AG04450 (cell line): ENCODE results near the gene APBB2. TPM values are rescaled to one million over a fixed set of nuclear protein-coding genes. Genes with fewer than 3 reads are reported as not detected.
A peak's percentile ranks its signal among the peaks of the same experiment; 100 is the strongest.
"Not testable (repeated sequence)": the region's sequence is repeated elsewhere in the genome, so short reads cannot be mapped to it uniquely, and the experiment has no call there.

Experiments used
- CTCF ChIA-PET: fragments of 300-600, 350-600 bp; formaldehyde crosslinking; extraction: SDS; loops from one replicate; lab custom pipeline; 2022; ENCODE audit warnings: antibody characterized with exemption, inconsistent platforms; lab: Charles Lee
- POLR2A ChIA-PET: fragments of 350-600 bp; formaldehyde crosslinking; extraction: SDS; loops from one replicate; lab custom pipeline; 2021; ENCODE audit warnings: antibody characterized with exemption, inconsistent platforms; lab: Yijun Ruan, JAX
- DNase-seq: peaks from one replicate; pipeline ENCODE4 v3.0.0-alpha.2; 2011; ENCODE audit warnings: low read depth, low spot score
- H3K27ac ChIP-seq: one replicate; pipeline ENCODE4 v1.5.1; 2012; ENCODE audit warnings: low read depth, low read length, control low read depth
- H3K27me3 ChIP-seq: one replicate; pipeline ENCODE4 v1.6.0; 2012; ENCODE audit warnings: low read length; ENCODE audit not compliant: control insufficient read depth, insufficient read depth
- H3K4me3 ChIP-seq: 2 replicates; pipeline ENCODE4 v1.5.1; 2011; ENCODE audit warnings: mild to moderate bottlenecking, low read depth, low read length, control low read depth
- H3K9me3 ChIP-seq: 2 replicates; pipeline ENCODE4 v1.5.1; 2012; ENCODE audit warnings: low read length; ENCODE audit not compliant: control insufficient read depth, insufficient read depth
- polyA plus RNA-seq: library from polyadenylated mRNA; depleted of rRNA; stranded (reverse); fragments of >200 nt; gene quantifications from 2 replicates; pipeline ENCODE4 v1.2.3, GENCODE V29; 2011
- TF ChIP-seq, protein P1 (sequence below): IDR thresholded peaks from 2 replicates; pipeline ENCODE4 v1.5.1; 2011; ENCODE audit warnings: low read depth, low read length, control low read depth, inconsistent platforms

Gene APBB2
- polyA plus RNA-seq, 1 experiment = 52.7 TPM

- POLR2A ChIA-PET = no interaction called here
- CTCF ChIA-PET = interaction anchor here (0.9 to 1.6 kb wide), 3 partner anchors 13 to 353 kb away, joined by 3 to 5 read pairs (median 5); no protein-coding TSS in a partner anchor
- no peak for DNase-seq
- Histone ChIP-seq H3K27ac (no peak overlapping the region), H3K4me3 (no peak overlapping the region), H3K9me3 (no peaks in the 10 kb centered on the region), H3K27me3 (no peaks in the 10 kb centered on the region)
- TF ChIP-seq, protein P1, sequence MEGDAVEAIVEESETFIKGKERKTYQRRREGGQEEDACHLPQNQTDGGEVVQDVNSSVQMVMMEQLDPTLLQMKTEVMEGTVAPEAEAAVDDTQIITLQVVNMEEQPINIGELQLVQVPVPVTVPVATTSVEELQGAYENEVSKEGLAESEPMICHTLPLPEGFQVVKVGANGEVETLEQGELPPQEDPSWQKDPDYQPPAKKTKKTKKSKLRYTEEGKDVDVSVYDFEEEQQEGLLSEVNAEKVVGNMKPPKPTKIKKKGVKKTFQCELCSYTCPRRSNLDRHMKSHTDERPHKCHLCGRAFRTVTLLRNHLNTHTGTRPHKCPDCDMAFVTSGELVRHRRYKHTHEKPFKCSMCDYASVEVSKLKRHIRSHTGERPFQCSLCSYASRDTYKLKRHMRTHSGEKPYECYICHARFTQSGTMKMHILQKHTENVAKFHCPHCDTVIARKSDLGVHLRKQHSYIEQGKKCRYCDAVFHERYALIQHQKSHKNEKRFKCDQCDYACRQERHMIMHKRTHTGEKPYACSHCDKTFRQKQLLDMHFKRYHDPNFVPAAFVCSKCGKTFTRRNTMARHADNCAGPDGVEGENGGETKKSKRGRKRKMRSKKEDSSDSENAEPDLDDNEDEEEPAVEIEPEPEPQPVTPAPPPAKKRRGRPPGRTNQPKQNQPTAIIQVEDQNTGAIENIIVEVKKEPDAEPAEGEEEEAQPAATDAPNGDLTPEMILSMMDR = no peak
Measured at GRCh38 chr4:40905414-40905813, 308.9 kb downstream of the APBB2 start.

DNA sequence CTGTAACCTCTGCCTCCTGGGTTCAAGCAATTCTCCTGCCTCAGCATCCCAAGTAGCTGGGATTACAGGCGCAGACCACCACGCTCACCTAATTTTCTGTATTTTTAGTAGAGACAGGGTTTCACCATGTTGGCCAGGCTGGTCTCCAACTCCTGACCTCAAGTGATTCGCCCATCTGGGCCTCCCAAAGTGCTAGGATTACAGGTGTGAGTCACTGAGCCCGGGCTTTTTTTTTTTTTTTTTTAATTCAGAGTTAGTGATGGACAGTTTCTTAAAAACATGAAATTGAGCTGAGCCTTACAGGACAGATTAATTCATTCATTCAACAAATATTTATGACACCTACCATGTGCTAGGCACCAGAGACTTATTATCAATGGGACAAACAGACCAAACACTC is 313.8 kb downstream of the APBB2 start:
- not testable (repeated sequence) for DNase-seq
- CTCF ChIA-PET = interaction anchor here (0.7 to 4.4 kb wide), 9 partner anchors 7 to 314 kb away, joined by 3 to 43 read pairs (median 4); partner anchors contain the start of gene APBB2

GRCh38 chr4:40897557-40898203 is 316.7 kb downstream of the APBB2 start:
- Histone ChIP-seq H3K9me3 (no peaks in the 10 kb centered on the region), H3K27me3 (no peaks in the 10 kb centered on the region), H3K4me3 (no peak overlapping the region), H3K27ac (no peak overlapping the region)
- ChIA-PET POLR2A (interaction anchor here (0.7 to 0.9 kb wide), 2 partner anchors 61 to 359 kb away, joined by 3 read pairs; partner anchors contain the start of gene UCHL1), CTCF (interaction anchor here (0.5 to 4.4 kb wide), 40 partner anchors 9 to 832 kb away, joined by 3 to 46 read pairs (median 6); no protein-coding TSS in a partner anchor)
- TF ChIP-seq, protein P1 = peak; percentile 76
- no peak for DNase-seq

More for the DNA sequence above, 313.8 kb downstream of the APBB2 start:
- H3K9me3 ChIP-seq, H3K27ac ChIP-seq, H3K4me3 ChIP-seq, H3K27me3 ChIP-seq: not testable (repeated sequence)
- POLR2A ChIA-PET = interaction anchor here (0.8 kb wide), 1 partner anchor 15 kb away, joined by 3 read pairs; no protein-coding TSS in a partner anchor

DNA sequence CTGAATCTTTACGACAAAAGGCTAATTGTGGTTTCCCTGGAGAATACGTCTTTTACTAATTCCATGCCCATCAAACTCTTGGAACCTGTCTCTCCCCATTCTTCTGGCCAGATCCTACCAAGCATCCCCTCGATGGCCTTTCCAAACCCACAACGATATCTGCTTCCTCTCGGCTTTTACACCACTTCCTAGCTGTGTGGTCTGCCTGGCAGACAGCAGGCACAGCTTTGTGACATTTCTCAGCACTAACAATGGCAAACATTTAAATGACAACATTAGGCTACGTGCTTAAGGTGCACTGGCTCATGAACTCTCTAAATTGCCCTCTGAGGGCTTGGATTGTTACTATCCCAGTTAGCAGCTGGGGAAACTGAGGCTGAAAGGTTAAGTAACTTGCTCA is 323.6 kb downstream of the APBB2 start:
- POLR2A ChIA-PET = no interaction called here
- H3K27ac ChIP-seq = no peak overlapping the region
- no peaks in the 10 kb centered on the region for H3K27me3 ChIP-seq
- CTCF ChIA-PET = no interaction called here
- TF ChIP-seq, protein P1 = no peak
- no peak for DNase-seq
- H3K9me3 ChIP-seq = no peaks in the 10 kb centered on the region
- H3K4me3 ChIP-seq = no peak overlapping the region

DNA sequence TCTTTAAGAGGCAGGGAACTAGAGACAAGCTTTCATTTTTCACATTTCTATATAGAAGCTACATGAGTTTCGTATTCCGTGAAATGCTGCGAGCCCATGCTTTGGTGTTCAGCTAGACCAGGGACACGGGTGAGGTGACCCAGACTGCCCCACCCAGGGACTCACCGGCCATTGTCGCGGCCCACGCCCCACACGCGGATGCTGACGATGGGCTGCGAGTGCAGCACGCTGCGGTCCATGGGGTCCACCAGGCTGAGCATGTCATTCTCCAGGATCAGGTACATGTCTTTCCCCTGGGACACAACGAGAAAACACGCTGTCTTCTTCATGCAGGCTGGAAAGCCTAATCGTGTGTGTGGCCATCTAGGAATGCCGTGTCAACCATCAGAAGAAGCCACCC is 324.1 kb downstream of the APBB2 start:
- Histone ChIP-seq H3K27ac (no peak overlapping the region), H3K4me3 (no peak overlapping the region), H3K27me3 (no peaks in the 10 kb centered on the region), H3K9me3 (no peaks in the 10 kb centered on the region)
- TF ChIP-seq, protein P1 = no peak
- no peak for DNase-seq
- ChIA-PET CTCF (no interaction called here), POLR2A (no interaction called here)
